ENCODE results near the gene RFX2.

The RFX2 gene

GRCh38 chr19:5956323-5956722 lies 154.0 kb downstream of the RFX2 start:
- no peak for DNase-seq (ENCODE audit: low read depth, low spot score)

- no peak for DNase-seq (ENCODE audit: low read depth, low spot score)
Observed at GRCh38 chr19:5955636-5955935, 154.7 kb downstream of the RFX2 start.

GRCh38 chr19:5954293-5954692 lies 156.0 kb downstream of the RFX2 start:
- no peak for DNase-seq (ENCODE audit: low read depth, low spot score)

GRCh38 chr19:5953680-5954213 lies 156.6 kb downstream of the RFX2 start:
- no peak for DNase-seq (ENCODE audit: low read depth, low spot score)

GRCh38 chr19:5953030-5953589 lies 157.2 kb downstream of the RFX2 start:
- no peak for DNase-seq (ENCODE audit: low read depth, low spot score)

- DNase-seq (ENCODE audit: low read depth, low spot score) = no peak
Observed at GRCh38 chr19:5952193-5953029, 157.9 kb downstream of the RFX2 start.

- DNase-seq (ENCODE audit: low read depth, low spot score) = no peak
Observed at GRCh38 chr19:5951338-5951861, 158.9 kb downstream of the RFX2 start.

- no peak for DNase-seq (ENCODE audit: low read depth, low spot score)
Observed at GRCh38 chr19:5950741-5951140, 159.6 kb downstream of the RFX2 start.

- DNase-seq (ENCODE audit: low read depth, low spot score) = no peak
Observed at GRCh38 chr19:5949792-5950305, 160.5 kb downstream of the RFX2 start.

GRCh38 chr19:5948752-5949564 lies 161.3 kb downstream of the RFX2 start:
- DNase-seq (ENCODE audit: low read depth, low spot score) = no peak

- DNase-seq (ENCODE audit: low read depth, low spot score) = no peak
Observed at GRCh38 chr19:5947435-5947834, 162.9 kb downstream of the RFX2 start.

- no peak for DNase-seq (ENCODE audit: low read depth, low spot score)
Observed at GRCh38 chr19:5943623-5944022, 166.7 kb downstream of the RFX2 start.

All from activated naive CD8-positive, alpha-beta T cell treated with anti-CD3 and anti-CD28 coated beads, Interleukin-2, amount 50 U/mL, for 16 hours (primary cell).